Panc1 (cell line): ENCODE results near the gene SERAC1. TPM values are rescaled to one million over a fixed set of nuclear protein-coding genes. Genes with fewer than 3 reads are reported as not detected.

Experiments used
- ATAC-seq: fragments of 200-7000 bp; cut with Tn5 transposase; 2 replicates; pipeline ENCODE4 v1.9.1; 2020; ENCODE audit warnings: mild to moderate bottlenecking, moderate library complexity
- Bru-seq: library from RNA; stranded (reverse); fragments of 400-500 nt; gene quantifications from one replicate; lab custom pipeline; 2021; lab: Mats Ljungman, UMichigan
- BruChase-seq, 2 experiments: library from RNA; stranded (reverse); fragments of 400-500 nt; gene quantifications; one replicate each; lab custom pipeline; 2021; lab: Mats Ljungman, UMichigan
- BruUV-seq: library from RNA; stranded (reverse); fragments of 400-500 nt; replicated peaks from 2 replicates; lab custom pipeline; 2021; lab: Mats Ljungman, UMichigan
- CTCF ChIA-PET: fragments of 300-600 bp; sonication (Branson Sonifier 250); formaldehyde crosslinking; loops from one replicate; lab custom pipeline; 2022; ENCODE audit warnings: antibody characterized with exemption; lab: Charles Lee
- POLR2A ChIA-PET: fragments of 300-600 bp; sonication (Branson Sonifier 250); formaldehyde crosslinking; loops from one replicate; lab custom pipeline; 2022; ENCODE audit warnings: antibody characterized with exemption; lab: Charles Lee
- DNase-seq: peaks from one replicate; pipeline ENCODE4 v3.0.0-alpha.2; 2010; ENCODE audit warnings: low read depth, low spot score
- H3K27ac ChIP-seq: 2 replicates; pipeline ENCODE4 v1.5.1; 2011; ENCODE audit warnings: mild to moderate bottlenecking, low read length, inconsistent platforms
- H3K27me3 ChIP-seq: fragments of 200-500 bp; sonication (Bioruptor generic); 2 replicates; pipeline ENCODE4 v1.6.0; 2014; ENCODE audit warnings: low read length, inconsistent platforms; ENCODE audit not compliant: control insufficient read depth, insufficient read depth
- H3K36me3 ChIP-seq: fragments of 200-500 bp; sonication (Bioruptor generic); 2 replicates; pipeline ENCODE4 v1.5.1; 2014; ENCODE audit warnings: inconsistent platforms, mild to moderate bottlenecking, low read length, moderate library complexity; ENCODE audit not compliant: control insufficient read depth, insufficient read depth
- H3K4me1 ChIP-seq: 2 replicates; pipeline ENCODE4 v1.5.1; 2011; ENCODE audit warnings: inconsistent platforms, mild to moderate bottlenecking, low read length, moderate library complexity; ENCODE audit not compliant: control insufficient read depth, insufficient read depth
- H3K4me3 ChIP-seq, 2 experiments: 2 replicates each; pipeline ENCODE4 v1.5.1; 2011 to 2012; ENCODE audit warnings: low read depth in 2 of 2, low read length in 2 of 2, mild to moderate bottlenecking in 2 of 2, inconsistent platforms in 1 of 2, moderate library complexity in 1 of 2
- H3K9me3 ChIP-seq: fragments of 200-500 bp; sonication (Bioruptor generic); 2 replicates; pipeline ENCODE4 v1.5.1; 2014; ENCODE audit warnings: low read depth, mild to moderate bottlenecking, inconsistent platforms, low read length, moderate library complexity; ENCODE audit not compliant: control insufficient read depth, insufficient read depth
- POLR2AphosphoS5 ChIP-seq: IDR thresholded peaks from 2 replicates; pipeline ENCODE4 v1.6.1; 2012; ENCODE audit warnings: mild to moderate bottlenecking, low read depth, low read length, moderate library complexity
- SIN3A ChIP-seq: IDR thresholded peaks from 2 replicates; pipeline ENCODE4 v1.6.1; 2012; ENCODE audit warnings: low read depth, mild to moderate bottlenecking, low read length, moderate library complexity, borderline replicate concordance; ENCODE audit not compliant: insufficient read depth
- TCF7L2 ChIP-seq: IDR thresholded peaks from 2 replicates; pipeline ENCODE4 v1.6.1; 2011; ENCODE audit warnings: mild to moderate bottlenecking, low read depth, low read length, inconsistent platforms
- in situ Hi-C: cut with HindIII; loops from 2 replicates; pipeline ENCODE4 v1.10.0; 2016; ENCODE audit warnings: low sequenced_read_pairs, low pct_unique_long_range_greater_than_20kb
- intact Hi-C: fragments of 100-400 bp; cut with micrococcal nuclease; formaldehyde crosslinking; loops from one replicate; pipeline ENCODE4 v1.10.0; 2022; ENCODE audit not compliant: unreplicated experiment
- long read RNA-seq: library from polyadenylated mRNA; unstranded; transcript quantifications from one replicate; pipeline ENCODE4 v2.0.0, GENCODE V29; 2021; ENCODE audit not compliant: unreplicated experiment
- polyA plus RNA-seq: library from polyadenylated mRNA; unstranded; fragments of >200 nt; gene quantifications from one replicate; pipeline ENCODE4 v1.2.1, GENCODE V29; 2012; ENCODE audit warnings: missing spikeins; ENCODE audit not compliant: insufficient read length
- total RNA-seq: library from RNA; stranded (reverse); gene quantifications from one replicate; pipeline ENCODE4 v1.2.1, GENCODE V29; 2021; ENCODE audit not compliant: unreplicated experiment
- TF ChIP-seq, protein P1 (sequence below): fragments of 450-650 bp; IDR thresholded peaks from 2 replicates; pipeline ENCODE4 v1.5.1; 2017; ENCODE audit warnings: mild to moderate bottlenecking
- TF ChIP-seq, protein P2 (sequence below), 2 experiments: IDR thresholded peaks; 2 replicates each; pipeline ENCODE4 v1.6.1; 2011 to 2012; ENCODE audit warnings: low read depth in 2 of 2, control low read depth in 1 of 2, low read length in 1 of 2, mild to moderate bottlenecking in 1 of 2, moderate library complexity in 1 of 2; ENCODE audit not compliant: insufficient read depth in 1 of 2

Gene SERAC1
- total RNA-seq (8.2 TPM), Bru-seq, nascent RNA (percentile 60 among the genes with signal in this experiment), BruChase-seq, experiment 1, labeled RNA remaining after a 2-hour chase (percentile 57 among the genes with signal in this experiment), BruChase-seq, experiment 2, labeled RNA remaining after a 6-hour chase (percentile 59 among the genes with signal in this experiment)
- 4.7 TPM for polyA plus RNA-seq
- long read RNA-seq, transcript SERAC1-202 (17 exons, 3,940 nt), result major isoform, 15 of 28 reads
- long read RNA-seq, partial matches to known transcripts, result 2 of 28 reads
- long read RNA-seq, other reads (novel, unspliced or antisense), result 7 of 28 reads

DNA sequence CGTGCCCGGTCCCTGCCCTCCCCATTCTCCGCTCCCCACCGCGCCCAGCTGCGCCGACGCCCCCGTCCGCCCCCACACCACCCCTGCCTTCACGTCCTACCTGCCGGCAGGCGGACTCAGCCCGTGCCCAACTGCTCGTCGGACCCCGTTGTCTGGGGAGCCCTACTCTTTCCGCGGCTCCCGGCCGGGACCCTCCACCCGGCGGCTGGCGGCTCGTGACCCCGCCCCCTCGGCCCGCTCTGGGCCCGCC lies at the start of gene SERAC1:
TSS of gene SERAC1 (minus strand) at position 223 of the 250 bp plus-strand sequence. CDS start 9,899 bp downstream, outside the sequence.
- TF ChIP-seq, protein P1, sequence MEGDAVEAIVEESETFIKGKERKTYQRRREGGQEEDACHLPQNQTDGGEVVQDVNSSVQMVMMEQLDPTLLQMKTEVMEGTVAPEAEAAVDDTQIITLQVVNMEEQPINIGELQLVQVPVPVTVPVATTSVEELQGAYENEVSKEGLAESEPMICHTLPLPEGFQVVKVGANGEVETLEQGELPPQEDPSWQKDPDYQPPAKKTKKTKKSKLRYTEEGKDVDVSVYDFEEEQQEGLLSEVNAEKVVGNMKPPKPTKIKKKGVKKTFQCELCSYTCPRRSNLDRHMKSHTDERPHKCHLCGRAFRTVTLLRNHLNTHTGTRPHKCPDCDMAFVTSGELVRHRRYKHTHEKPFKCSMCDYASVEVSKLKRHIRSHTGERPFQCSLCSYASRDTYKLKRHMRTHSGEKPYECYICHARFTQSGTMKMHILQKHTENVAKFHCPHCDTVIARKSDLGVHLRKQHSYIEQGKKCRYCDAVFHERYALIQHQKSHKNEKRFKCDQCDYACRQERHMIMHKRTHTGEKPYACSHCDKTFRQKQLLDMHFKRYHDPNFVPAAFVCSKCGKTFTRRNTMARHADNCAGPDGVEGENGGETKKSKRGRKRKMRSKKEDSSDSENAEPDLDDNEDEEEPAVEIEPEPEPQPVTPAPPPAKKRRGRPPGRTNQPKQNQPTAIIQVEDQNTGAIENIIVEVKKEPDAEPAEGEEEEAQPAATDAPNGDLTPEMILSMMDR, result no peak
- TF ChIP-seq POLR2AphosphoS5 (no peak), SIN3A (no peak; the same call in 1 of the 2 replicates), TCF7L2 (no peak)
- TF ChIP-seq, protein P2, sequence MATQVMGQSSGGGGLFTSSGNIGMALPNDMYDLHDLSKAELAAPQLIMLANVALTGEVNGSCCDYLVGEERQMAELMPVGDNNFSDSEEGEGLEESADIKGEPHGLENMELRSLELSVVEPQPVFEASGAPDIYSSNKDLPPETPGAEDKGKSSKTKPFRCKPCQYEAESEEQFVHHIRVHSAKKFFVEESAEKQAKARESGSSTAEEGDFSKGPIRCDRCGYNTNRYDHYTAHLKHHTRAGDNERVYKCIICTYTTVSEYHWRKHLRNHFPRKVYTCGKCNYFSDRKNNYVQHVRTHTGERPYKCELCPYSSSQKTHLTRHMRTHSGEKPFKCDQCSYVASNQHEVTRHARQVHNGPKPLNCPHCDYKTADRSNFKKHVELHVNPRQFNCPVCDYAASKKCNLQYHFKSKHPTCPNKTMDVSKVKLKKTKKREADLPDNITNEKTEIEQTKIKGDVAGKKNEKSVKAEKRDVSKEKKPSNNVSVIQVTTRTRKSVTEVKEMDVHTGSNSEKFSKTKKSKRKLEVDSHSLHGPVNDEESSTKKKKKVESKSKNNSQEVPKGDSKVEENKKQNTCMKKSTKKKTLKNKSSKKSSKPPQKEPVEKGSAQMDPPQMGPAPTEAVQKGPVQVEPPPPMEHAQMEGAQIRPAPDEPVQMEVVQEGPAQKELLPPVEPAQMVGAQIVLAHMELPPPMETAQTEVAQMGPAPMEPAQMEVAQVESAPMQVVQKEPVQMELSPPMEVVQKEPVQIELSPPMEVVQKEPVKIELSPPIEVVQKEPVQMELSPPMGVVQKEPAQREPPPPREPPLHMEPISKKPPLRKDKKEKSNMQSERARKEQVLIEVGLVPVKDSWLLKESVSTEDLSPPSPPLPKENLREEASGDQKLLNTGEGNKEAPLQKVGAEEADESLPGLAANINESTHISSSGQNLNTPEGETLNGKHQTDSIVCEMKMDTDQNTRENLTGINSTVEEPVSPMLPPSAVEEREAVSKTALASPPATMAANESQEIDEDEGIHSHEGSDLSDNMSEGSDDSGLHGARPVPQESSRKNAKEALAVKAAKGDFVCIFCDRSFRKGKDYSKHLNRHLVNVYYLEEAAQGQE (IDR thresholded peaks at IDR 0.05; ENCODE audit: insufficient read depth in 1 of 2, low read depth in 2 of 2, low read length in 1 of 2), result no peak
- ATAC-seq (peak; percentile 87), DNase-seq (no peak)
- Histone ChIP-seq H3K36me3 (no peaks in the 10 kb centered on the region; the same call in 1 of the 2 replicates), H3K4me3 (peak within 1 kb of the TSS; percentile 66 to 89), H3K27me3 (no peaks in the 10 kb centered on the region), H3K4me1 (peaks cover 12% of the 10 kb centered on the region), H3K9me3 (no peaks in the 10 kb centered on the region), H3K27ac (peak within 1 kb of the TSS; percentile 86)
- ChIA-PET POLR2A (no interaction called here), CTCF (interaction anchor here (0.6 kb wide), 1 partner anchor 494 kb away, joined by 5 read pairs; no protein-coding TSS in a partner anchor)
- in situ Hi-C loops (no loop called here), intact Hi-C loops (no loop called here)
- BruUV-seq, result no TSS peak

DNA sequence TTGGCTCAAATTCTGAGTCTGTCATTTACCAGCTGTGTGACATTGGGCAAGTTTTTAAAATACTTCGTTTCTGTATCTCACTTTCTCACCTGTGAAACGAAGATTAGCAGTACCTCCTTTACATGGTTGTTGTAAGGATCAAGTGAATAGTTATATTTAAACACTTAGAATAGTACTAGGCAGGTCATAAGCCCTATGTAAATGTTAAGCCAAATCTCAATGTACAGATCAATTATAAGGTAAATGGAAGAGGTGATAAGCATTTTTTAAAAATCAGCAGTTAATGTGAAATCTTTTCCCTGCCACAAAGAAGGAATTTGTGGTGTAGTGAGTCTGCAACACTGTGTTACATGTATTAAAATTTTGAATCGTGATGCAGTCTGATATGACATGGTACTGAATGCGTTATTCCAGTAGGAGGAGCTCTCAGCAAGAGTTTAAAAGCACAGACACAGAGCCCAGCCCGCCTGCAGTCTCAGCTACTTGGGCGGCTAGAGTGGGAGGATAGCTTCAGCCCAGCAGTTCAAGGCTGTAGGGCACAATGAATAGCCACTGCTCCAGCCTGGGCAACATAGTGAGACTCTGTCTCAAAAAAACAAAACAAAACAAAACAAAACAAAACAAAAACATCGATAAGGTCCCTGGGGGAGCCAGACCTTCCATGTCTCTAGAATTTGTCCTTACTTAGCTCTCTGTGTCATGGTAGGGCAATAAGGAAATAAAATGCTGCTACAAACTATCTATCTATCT lies 46.0 kb upstream of the SERAC1 start:
- Histone ChIP-seq H3K4me3 (no peak overlapping the region), H3K4me1 (no peaks in the 10 kb centered on the region), H3K36me3 (no peaks in the 10 kb centered on the region), H3K27ac (no peak overlapping the region), H3K9me3 (no peaks in the 10 kb centered on the region), H3K27me3 (no peaks in the 10 kb centered on the region)
- in situ Hi-C loops (no loop called here), intact Hi-C loops (loop anchor here (2.0 kb wide), 1 partner anchor 477 kb away; no protein-coding TSS in a partner anchor)
- peak; percentile 72 for DNase-seq
- BruUV-seq, result no TSS peak
- TF ChIP-seq, protein P2 (IDR thresholded peaks at IDR 0.05; ENCODE audit: insufficient read depth in 1 of 2, low read depth in 2 of 2, low read length in 1 of 2), result no peak
- TF ChIP-seq, protein P1, result peak; percentile 88
- TF ChIP-seq POLR2AphosphoS5, result no peak
- no peak for TF ChIP-seq SIN3A
- no peak for TF ChIP-seq TCF7L2
- CTCF ChIA-PET, result interaction anchor here (0.5 to 1.3 kb wide), 15 partner anchors 9 to 489 kb away, joined by 3 to 29 read pairs (median 4); partner anchors contain the start of gene DYNLT1
- POLR2A ChIA-PET, result interaction anchor here (0.6 to 0.7 kb wide), 2 partner anchors 60 to 321 kb away, joined by 3 to 9 read pairs; no protein-coding TSS in a partner anchor
- ATAC-seq, result peak; percentile 100
